HEK293 (cell line): Measurements from ENCODE around the gene FAM131B.

Experiments
- CTCF ChIA-PET: fragments of 350-600 bp; formaldehyde crosslinking; extraction: SDS; loops from one replicate; lab custom pipeline; 2021; ENCODE audit warnings: antibody characterized with exemption; lab: Yijun Ruan, JAX
- POLR2A ChIA-PET: fragments of 300-600 bp; formaldehyde crosslinking; extraction: SDS; loops from one replicate; lab custom pipeline; 2020; ENCODE audit warnings: antibody characterized with exemption, inconsistent platforms; lab: Yijun Ruan, JAX
- H3K27ac ChIP-seq: fragments of 200-500 bp; sonication (Bioruptor generic); 2 replicates; pipeline ENCODE4 v1.5.1; 2014; ENCODE audit warnings: low read depth, low read length, control low read depth, inconsistent platforms; ENCODE audit errors: extremely low read depth
- H3K36me3 ChIP-seq, 2 experiments: fragments of 200-500 bp in 1 of 2; sonication (Bioruptor generic) in 1 of 2; 1 replicate in 1 of 2; 2 replicates in 1 of 2; pipeline ENCODE4 v1.5.1; 2014 to 2017; ENCODE audit warnings: inconsistent platforms in 2 of 2, low read length in 2 of 2; ENCODE audit not compliant: control insufficient read depth in 2 of 2, insufficient read depth in 1 of 2
- H3K4me1 ChIP-seq: fragments of 200-500 bp; sonication (Bioruptor generic); 2 replicates; pipeline ENCODE4 v1.5.1; 2014; ENCODE audit warnings: mild to moderate bottlenecking, low read length, inconsistent platforms; ENCODE audit not compliant: control insufficient read depth, insufficient read depth
- H3K4me3 ChIP-seq: 2 replicates; pipeline ENCODE4 v1.5.1; 2011; ENCODE audit warnings: low read depth, mild to moderate bottlenecking, control low read depth, low read length, moderate library complexity
- H3K9me3 ChIP-seq: fragments of 200-500 bp; sonication (Bioruptor generic); 2 replicates; pipeline ENCODE4 v1.5.1; 2014; ENCODE audit warnings: low read depth, low read length, inconsistent platforms; ENCODE audit not compliant: control insufficient read depth, insufficient read depth
- EGR2 ChIP-seq: fragments of 450-650 bp; formaldehyde crosslinking; IDR thresholded peaks from 2 replicates; pipeline ENCODE4 v1.5.1; 2016; ENCODE audit warnings: low read depth, missing biosample characterization, missing genetic modification characterization
- GLI2 ChIP-seq: fragments of 450-650 bp; formaldehyde crosslinking; IDR thresholded peaks from 2 replicates; pipeline ENCODE4; 2017; ENCODE audit warnings: missing biosample characterization, missing genetic modification characterization, low read depth, borderline replicate concordance
- SETDB1 ChIP-seq: IDR thresholded peaks from one replicate; pipeline ENCODE4 v1.6.1; 2017; ENCODE audit warnings: mild to moderate bottlenecking, low read length, moderate library complexity, mixed read lengths; ENCODE audit not compliant: insufficient read length
- SP2 ChIP-seq: fragments of 450-650 bp; formaldehyde crosslinking; IDR thresholded peaks from 2 replicates; pipeline ENCODE4 v1.5.1; 2016; ENCODE audit warnings: missing biosample characterization, missing genetic modification characterization
- SP3 ChIP-seq: fragments of 450-650 bp; formaldehyde crosslinking; IDR thresholded peaks from 2 replicates; pipeline ENCODE4 v1.5.1; 2016; ENCODE audit warnings: missing biosample characterization, missing genetic modification characterization
- YY2 ChIP-seq: fragments of 450-650 bp; formaldehyde crosslinking; IDR thresholded peaks from 2 replicates; pipeline ENCODE4 v1.5.1; 2016; ENCODE audit warnings: missing biosample characterization, missing genetic modification characterization
- ZFHX2 ChIP-seq: fragments of 450-650 bp; formaldehyde crosslinking; conservative IDR thresholded peaks from 2 replicates; pipeline ENCODE4 v1.5.1; 2016; ENCODE audit warnings: missing biosample characterization, missing genetic modification characterization
- ZFP69B ChIP-seq: fragments of 450-650 bp; formaldehyde crosslinking; IDR thresholded peaks from 2 replicates; pipeline ENCODE4 v1.5.1; 2016; ENCODE audit warnings: missing biosample characterization, missing genetic modification characterization
- ZNF157 ChIP-seq: fragments of 450-650 bp; formaldehyde crosslinking; IDR thresholded peaks from 2 replicates; pipeline ENCODE4 v1.5.1; 2016; ENCODE audit warnings: missing biosample characterization, missing genetic modification characterization
- ZNF174 ChIP-seq: fragments of 450-650 bp; formaldehyde crosslinking; IDR thresholded peaks from 2 replicates; pipeline ENCODE4 v1.5.0; 2017; ENCODE audit warnings: missing biosample characterization, mild to moderate bottlenecking, missing genetic modification characterization
- ZNF221 ChIP-seq: fragments of 450-650 bp; formaldehyde crosslinking; IDR thresholded peaks from 2 replicates; pipeline ENCODE4 v1.5.1; 2017; ENCODE audit warnings: missing biosample characterization, missing genetic modification characterization, borderline replicate concordance
- ZNF26 ChIP-seq: fragments of 450-650 bp; formaldehyde crosslinking; IDR thresholded peaks from 2 replicates; pipeline ENCODE4 v1.5.1; 2016; ENCODE audit warnings: missing biosample characterization, missing genetic modification characterization
- ZNF266 ChIP-seq: fragments of 450-650 bp; formaldehyde crosslinking; IDR thresholded peaks from 2 replicates; pipeline ENCODE4 v1.5.1; 2016; ENCODE audit warnings: missing biosample characterization, missing genetic modification characterization, low read depth
- ZNF341 ChIP-seq: fragments of 450-650 bp; formaldehyde crosslinking; IDR thresholded peaks from 2 replicates; pipeline ENCODE4; 2016; ENCODE audit warnings: low read depth, missing biosample characterization, missing genetic modification characterization
- ZNF391 ChIP-seq: fragments of 450-650 bp; formaldehyde crosslinking; IDR thresholded peaks from 2 replicates; pipeline ENCODE4 v1.5.1; 2016; ENCODE audit warnings: low read depth, missing biosample characterization, missing genetic modification characterization, borderline replicate concordance
- ZNF398 ChIP-seq: fragments of 450-650 bp; formaldehyde crosslinking; IDR thresholded peaks from 2 replicates; pipeline ENCODE4 v1.5.1; 2017; ENCODE audit warnings: missing biosample characterization, missing genetic modification characterization
- ZNF423 ChIP-seq: fragments of 450-650 bp; formaldehyde crosslinking; IDR thresholded peaks from 2 replicates; pipeline ENCODE4 v1.5.1; 2016; ENCODE audit warnings: missing biosample characterization, missing genetic modification characterization
- ZNF558 ChIP-seq: fragments of 450-650 bp; formaldehyde crosslinking; IDR thresholded peaks from 2 replicates; pipeline ENCODE4 v1.5.1; 2016; ENCODE audit warnings: missing biosample characterization, missing genetic modification characterization
- ZNF629 ChIP-seq: fragments of 450-650 bp; formaldehyde crosslinking; IDR thresholded peaks from 2 replicates; pipeline ENCODE4 v1.5.1; 2017; ENCODE audit warnings: missing biosample characterization, missing genetic modification characterization
- ZNF654 ChIP-seq: fragments of 450-650 bp; formaldehyde crosslinking; IDR thresholded peaks from 2 replicates; pipeline ENCODE4 v1.5.1; 2016; ENCODE audit warnings: low read depth, missing biosample characterization, missing genetic modification characterization
- ZNF704 ChIP-seq: fragments of 450-650 bp; formaldehyde crosslinking; IDR thresholded peaks from 2 replicates; pipeline ENCODE4 v1.5.1; 2016; ENCODE audit warnings: missing biosample characterization, missing genetic modification characterization
- ZNF776 ChIP-seq: fragments of 450-650 bp; formaldehyde crosslinking; IDR thresholded peaks from 2 replicates; pipeline ENCODE4 v1.5.0; 2017; ENCODE audit warnings: missing biosample characterization, missing genetic modification characterization, borderline replicate concordance
- ZNF777 ChIP-seq: fragments of 450-650 bp; formaldehyde crosslinking; IDR thresholded peaks from 2 replicates; pipeline ENCODE4 v1.5.1; 2017; ENCODE audit warnings: missing biosample characterization, missing genetic modification characterization, borderline replicate concordance
- ZXDB ChIP-seq: fragments of 450-650 bp; formaldehyde crosslinking; IDR thresholded peaks from 2 replicates; pipeline ENCODE4 v1.5.1; 2016; ENCODE audit warnings: missing biosample characterization, missing genetic modification characterization
- TF ChIP-seq, protein P1 (sequence below): fragments of 450-650 bp; formaldehyde crosslinking; IDR thresholded peaks from 2 replicates; pipeline ENCODE4 v1.5.1; 2017; ENCODE audit warnings: missing biosample characterization, missing genetic modification characterization
- TF ChIP-seq, protein P2 (sequence below): fragments of 450-650 bp; formaldehyde crosslinking; IDR thresholded peaks from 2 replicates; pipeline ENCODE4 v1.5.1; 2017; ENCODE audit warnings: missing biosample characterization, missing genetic modification characterization

The FAM131B gene

GRCh38 chr7:143411976-143412708 lies 49.6 kb upstream of the FAM131B start:
- ChIA-PET POLR2A (no interaction called here), CTCF (interaction anchor here (1.3 to 1.5 kb wide), 3 partner anchors 10 to 172 kb away, joined by 3 to 7 read pairs (median 5); no protein-coding TSS in a partner anchor)
- Histone ChIP-seq H3K4me3 (no peak overlapping the region), H3K4me1 (peaks cover 2% of the 10 kb centered on the region; the same call in 1 of the 2 replicates), H3K36me3 (no peaks in the 10 kb centered on the region), H3K9me3 (no peaks in the 10 kb centered on the region), H3K27ac (no peak overlapping the region)
- TF ChIP-seq ZNF558, result no peak
- TF ChIP-seq SETDB1, result no peak
- peak; percentile 24; the same call in 1 of the 2 replicates for TF ChIP-seq ZXDB (tag by site-specific recombination)

GRCh38 chr7:143410521-143411004 lies 48.0 kb upstream of the FAM131B start:
- Histone ChIP-seq H3K9me3 (no peaks in the 10 kb centered on the region), H3K4me1 (peaks cover 2% of the 10 kb centered on the region; the same call in 1 of the 2 replicates), H3K27ac (no peak overlapping the region), H3K36me3 (no peaks in the 10 kb centered on the region), H3K4me3 (no peak overlapping the region)
- POLR2A ChIA-PET, result no interaction called here
- CTCF ChIA-PET, result interaction anchor here (0.6 to 1.5 kb wide), 3 partner anchors 54 to 1072 kb away, joined by 3 to 5 read pairs (median 4); no protein-coding TSS in a partner anchor
- TF ChIP-seq, protein P1, sequence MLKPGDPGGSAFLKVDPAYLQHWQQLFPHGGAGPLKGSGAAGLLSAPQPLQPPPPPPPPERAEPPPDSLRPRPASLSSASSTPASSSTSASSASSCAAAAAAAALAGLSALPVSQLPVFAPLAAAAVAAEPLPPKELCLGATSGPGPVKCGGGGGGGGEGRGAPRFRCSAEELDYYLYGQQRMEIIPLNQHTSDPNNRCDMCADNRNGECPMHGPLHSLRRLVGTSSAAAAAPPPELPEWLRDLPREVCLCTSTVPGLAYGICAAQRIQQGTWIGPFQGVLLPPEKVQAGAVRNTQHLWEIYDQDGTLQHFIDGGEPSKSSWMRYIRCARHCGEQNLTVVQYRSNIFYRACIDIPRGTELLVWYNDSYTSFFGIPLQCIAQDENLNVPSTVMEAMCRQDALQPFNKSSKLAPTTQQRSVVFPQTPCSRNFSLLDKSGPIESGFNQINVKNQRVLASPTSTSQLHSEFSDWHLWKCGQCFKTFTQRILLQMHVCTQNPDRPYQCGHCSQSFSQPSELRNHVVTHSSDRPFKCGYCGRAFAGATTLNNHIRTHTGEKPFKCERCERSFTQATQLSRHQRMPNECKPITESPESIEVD (tag by site-specific recombination), result no peak
- TF ChIP-seq EGR2 (tag by site-specific recombination) (peak; percentile 39; the same call in 1 of the 2 replicates), SP3 (tag by site-specific recombination) (no peak), ZNF341 (tag by site-specific recombination) (peak; percentile 52; the same call in 1 of the 2 replicates), ZNF654 (tag by site-specific recombination) (no peak), ZNF157 (tag by site-specific recombination) (no peak), ZFHX2 (tag by site-specific recombination) (peak; percentile 37; the same call in 1 of the 2 replicates), ZNF423 (tag by site-specific recombination) (no peak), ZNF26 (tag by site-specific recombination) (no peak), ZNF266 (no peak), ZFP69B (tag by site-specific recombination) (no peak), SP2 (tag by site-specific recombination) (no peak), YY2 (tag by site-specific recombination) (no peak), ZNF391 (tag by site-specific recombination) (no peak), SETDB1 (no peak), ZNF629 (tag by site-specific recombination) (no peak), ZNF221 (tag by site-specific recombination) (no peak), ZNF398 (tag by site-specific recombination) (no peak), ZNF777 (no peak), ZNF776 (tag by site-specific recombination) (no peak), ZNF174 (tag by site-specific recombination) (no peak), GLI2 (tag by site-specific recombination) (no peak), ZNF704 (no peak)
- TF ChIP-seq, protein P2, sequence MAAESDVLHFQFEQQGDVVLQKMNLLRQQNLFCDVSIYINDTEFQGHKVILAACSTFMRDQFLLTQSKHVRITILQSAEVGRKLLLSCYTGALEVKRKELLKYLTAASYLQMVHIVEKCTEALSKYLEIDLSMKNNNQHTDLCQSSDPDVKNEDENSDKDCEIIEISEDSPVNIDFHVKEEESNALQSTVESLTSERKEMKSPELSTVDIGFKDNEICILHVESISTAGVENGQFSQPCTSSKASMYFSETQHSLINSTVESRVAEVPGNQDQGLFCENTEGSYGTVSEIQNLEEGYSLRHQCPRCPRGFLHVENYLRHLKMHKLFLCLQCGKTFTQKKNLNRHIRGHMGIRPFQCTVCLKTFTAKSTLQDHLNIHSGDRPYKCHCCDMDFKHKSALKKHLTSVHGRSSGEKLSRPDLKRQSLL (tag by site-specific recombination), result no peak
